Caco-2 (cell line): Measurements from ENCODE around the gene CCNDBP1. TPM values are rescaled to one million over a fixed set of nuclear protein-coding genes. Genes with fewer than 3 reads are reported as not detected.

ENCODE experiments used
- BruUV-seq: library from RNA; stranded (reverse); fragments of 400-500 nt; replicated peaks from 2 replicates; lab custom pipeline; 2021; lab: Mats Ljungman, UMichigan
- CTCF ChIA-PET: fragments of 300-600 bp; sonication (Branson Sonifier 250); formaldehyde crosslinking; loops from one replicate; lab custom pipeline; 2022; ENCODE audit warnings: antibody characterized with exemption; lab: Charles Lee
- POLR2A ChIA-PET: fragments of 300-600 bp; sonication (Branson Sonifier 250); formaldehyde crosslinking; loops from one replicate; lab custom pipeline; 2022; ENCODE audit warnings: antibody characterized with exemption; lab: Charles Lee
- DNase-seq, 2 experiments: peaks; one replicate each; pipeline versions ENCODE4 v3.0.0 to v3.0.0-alpha.2; 2020 to 2022
- H3K27me3 ChIP-seq: replicated peaks from 2 replicates; pipeline ENCODE4 v1.6.0; 2011; ENCODE audit warnings: low read length; ENCODE audit not compliant: control insufficient read depth, insufficient read depth
- H3K36me3 ChIP-seq: 2 replicates; pipeline ENCODE4 v1.5.1; 2011; ENCODE audit warnings: low read length; ENCODE audit not compliant: control insufficient read depth, insufficient read depth
- H3K4me1 ChIP-seq: fragments of 250-450 bp; sonication (Bioruptor Pico); 2 replicates; pipeline ENCODE4 v1.5.1; 2020; ENCODE audit warnings: mild to moderate bottlenecking
- H3K4me3 ChIP-seq: 2 replicates; pipeline ENCODE4 v1.5.1; 2011; ENCODE audit warnings: low read depth, mild to moderate bottlenecking, control low read depth, low read length
- H3K9me3 ChIP-seq: fragments of 250-450 bp; sonication (Bioruptor Pico); 2 replicates; pipeline ENCODE4 v1.5.1; 2020; ENCODE audit warnings: mild to moderate bottlenecking, moderate library complexity
- H3K27ac Mint-ChIP-seq: one replicate; pipeline ENCODE4 v1.8.0; 2022; ENCODE audit warnings: mixed read lengths; ENCODE audit not compliant: unreplicated experiment
- H3K27me3 Mint-ChIP-seq: one replicate; pipeline ENCODE4 v1.8.0; 2022; ENCODE audit warnings: mixed read lengths; ENCODE audit not compliant: insufficient read depth, unreplicated experiment
- H3K36me3 Mint-ChIP-seq: one replicate; pipeline ENCODE4 v1.8.0; 2022; ENCODE audit warnings: mild to moderate bottlenecking, mixed read lengths; ENCODE audit not compliant: insufficient read depth, unreplicated experiment
- H3K4me1 Mint-ChIP-seq: one replicate; pipeline ENCODE4 v1.8.0; 2022; ENCODE audit warnings: low read depth, mixed read lengths; ENCODE audit not compliant: unreplicated experiment
- H3K4me3 Mint-ChIP-seq: one replicate; pipeline ENCODE4 v1.8.0; 2022; ENCODE audit warnings: mild to moderate bottlenecking, moderate library complexity, mixed read lengths; ENCODE audit not compliant: unreplicated experiment
- H3K9me3 Mint-ChIP-seq: one replicate; pipeline ENCODE4 v1.8.0; 2022; ENCODE audit warnings: mixed read lengths; ENCODE audit not compliant: unreplicated experiment
- intact Hi-C: fragments of 100-400 bp; cut with micrococcal nuclease; formaldehyde crosslinking; loops from one replicate; pipeline ENCODE4 v1.10.0; 2022; ENCODE audit not compliant: unreplicated experiment
- total RNA-seq: library from RNA; stranded (reverse); gene quantifications from 2 replicates; pipeline ENCODE4 v1.2.3, GENCODE V29; 2022
- TF ChIP-seq, protein P1 (sequence below), 2 experiments: fragments of 200-600 bp in 1 of 2; IDR thresholded peaks; 1 replicate in 1 of 2; 2 replicates in 1 of 2; pipeline versions ENCODE4 v1.5.1 to v1.8.0; 2011 to 2022; ENCODE audit warnings: antibody characterized with exemption in 1 of 2, control low read depth in 1 of 2, inconsistent platforms in 1 of 2, low read depth in 1 of 2, low read length in 1 of 2, mild to moderate bottlenecking in 1 of 2, moderate library complexity in 1 of 2; ENCODE audit not compliant: insufficient read depth in 1 of 2, severe bottlenecking in 1 of 2, unreplicated experiment in 1 of 2

Gene CCNDBP1
- total RNA-seq, 1 experiment from 2014 or later = 21.7 TPM

GRCh38 chr15:43187544-43188155 is 2.4 kb downstream of the CCNDBP1 start:
- intact Hi-C loops = loop anchor here (1.0 kb wide), 1 partner anchor 98 kb away; no protein-coding TSS in a partner anchor
- Histone ChIP-seq H3K9me3 (no peaks in the 10 kb centered on the region), H3K27me3 (no peaks in the 10 kb centered on the region), H3K36me3 (no peaks in the 10 kb centered on the region), H3K4me1 (peaks cover 12% of the 10 kb centered on the region), H3K4me3 (no peak overlapping the region)
- TF ChIP-seq, protein P1, sequence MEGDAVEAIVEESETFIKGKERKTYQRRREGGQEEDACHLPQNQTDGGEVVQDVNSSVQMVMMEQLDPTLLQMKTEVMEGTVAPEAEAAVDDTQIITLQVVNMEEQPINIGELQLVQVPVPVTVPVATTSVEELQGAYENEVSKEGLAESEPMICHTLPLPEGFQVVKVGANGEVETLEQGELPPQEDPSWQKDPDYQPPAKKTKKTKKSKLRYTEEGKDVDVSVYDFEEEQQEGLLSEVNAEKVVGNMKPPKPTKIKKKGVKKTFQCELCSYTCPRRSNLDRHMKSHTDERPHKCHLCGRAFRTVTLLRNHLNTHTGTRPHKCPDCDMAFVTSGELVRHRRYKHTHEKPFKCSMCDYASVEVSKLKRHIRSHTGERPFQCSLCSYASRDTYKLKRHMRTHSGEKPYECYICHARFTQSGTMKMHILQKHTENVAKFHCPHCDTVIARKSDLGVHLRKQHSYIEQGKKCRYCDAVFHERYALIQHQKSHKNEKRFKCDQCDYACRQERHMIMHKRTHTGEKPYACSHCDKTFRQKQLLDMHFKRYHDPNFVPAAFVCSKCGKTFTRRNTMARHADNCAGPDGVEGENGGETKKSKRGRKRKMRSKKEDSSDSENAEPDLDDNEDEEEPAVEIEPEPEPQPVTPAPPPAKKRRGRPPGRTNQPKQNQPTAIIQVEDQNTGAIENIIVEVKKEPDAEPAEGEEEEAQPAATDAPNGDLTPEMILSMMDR (IDR thresholded peaks at IDR 0.05; ENCODE audit: insufficient read depth in 1 of 2, low read depth in 1 of 2, low read length in 1 of 2, severe bottlenecking in 1 of 2, unreplicated experiment in 1 of 2) = peak; percentile 40 to 62
- no peaks in the 10 kb centered on the region for H3K27me3 Mint-ChIP-seq
- H3K4me1 Mint-ChIP-seq = peaks cover 4% of the 10 kb centered on the region
- DNase-seq = peak in 1 of 2 experiments; percentile 37
- POLR2A ChIA-PET = no interaction called here
- peaks cover 36% of the 10 kb centered on the region for H3K36me3 Mint-ChIP-seq
- BruUV-seq = no TSS peak
- no peaks in the 10 kb centered on the region for H3K9me3 Mint-ChIP-seq
- CTCF ChIA-PET = no interaction called here
- H3K27ac Mint-ChIP-seq = no peak overlapping the region
- no peak overlapping the region for H3K4me3 Mint-ChIP-seq

- intact Hi-C loops = no loop called here
- Mint-ChIP-seq H3K27me3 (no peaks in the 10 kb centered on the region), H3K4me3 (no peak overlapping the region), H3K27ac (no peak overlapping the region), H3K4me1 (peaks cover 4% of the 10 kb centered on the region), H3K36me3 (peaks cover 27% of the 10 kb centered on the region), H3K9me3 (no peaks in the 10 kb centered on the region)
- no TSS peak for BruUV-seq
- TF ChIP-seq, protein P1 (IDR thresholded peaks at IDR 0.05; ENCODE audit: insufficient read depth in 1 of 2, low read depth in 1 of 2, low read length in 1 of 2, severe bottlenecking in 1 of 2, unreplicated experiment in 1 of 2) = no peak
- H3K36me3 ChIP-seq = no peaks in the 10 kb centered on the region
- H3K9me3 ChIP-seq = no peaks in the 10 kb centered on the region
- CTCF ChIA-PET = no interaction called here
- peaks cover 12% of the 10 kb centered on the region for H3K4me1 ChIP-seq
- POLR2A ChIA-PET = no interaction called here
- DNase-seq = no peak
- no peak overlapping the region for H3K4me3 ChIP-seq
- H3K27me3 ChIP-seq = no peaks in the 10 kb centered on the region
Observed at GRCh38 chr15:43189296-43189695, 4.1 kb downstream of the CCNDBP1 start.

DNA sequence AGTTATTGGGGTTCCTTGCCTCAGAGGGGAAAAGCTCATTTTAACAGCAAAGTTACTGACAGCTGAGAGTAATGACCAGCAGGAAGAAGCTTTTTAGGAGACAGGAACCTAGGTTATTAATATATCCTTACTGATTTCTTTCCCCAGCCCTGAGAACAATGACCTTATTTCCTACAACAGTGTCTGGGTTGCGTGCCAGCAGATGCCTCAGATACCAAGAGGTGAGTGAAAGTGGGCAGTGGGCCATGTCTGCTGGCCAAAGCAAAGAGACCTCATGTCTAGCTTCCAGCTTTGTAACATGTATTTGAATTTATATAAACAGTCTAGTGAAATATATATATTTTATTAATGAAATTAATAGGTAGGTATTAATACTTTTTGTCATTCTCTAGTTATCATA is 5.0 kb downstream of the CCNDBP1 start:
- Mint-ChIP-seq H3K4me3 (no peak overlapping the region), H3K36me3 (peaks cover 31% of the 10 kb centered on the region), H3K27ac (no peak overlapping the region), H3K27me3 (no peaks in the 10 kb centered on the region), H3K9me3 (no peaks in the 10 kb centered on the region), H3K4me1 (no peaks in the 10 kb centered on the region)
- BruUV-seq = no TSS peak
- TF ChIP-seq, protein P1 (IDR thresholded peaks at IDR 0.05; ENCODE audit: insufficient read depth in 1 of 2, low read depth in 1 of 2, low read length in 1 of 2, severe bottlenecking in 1 of 2, unreplicated experiment in 1 of 2) = no peak
- intact Hi-C loops = no loop called here
- H3K4me3 ChIP-seq = no peak overlapping the region
- no peaks in the 10 kb centered on the region for H3K36me3 ChIP-seq
- ChIA-PET CTCF (no interaction called here), POLR2A (no interaction called here)
- H3K4me1 ChIP-seq = peaks cover 7% of the 10 kb centered on the region
- H3K9me3 ChIP-seq = no peaks in the 10 kb centered on the region
- no peak for DNase-seq
- no peaks in the 10 kb centered on the region for H3K27me3 ChIP-seq
